Activated CD8-positive, alpha-beta memory T cell treated with anti-CD3 and anti-CD28 coated beads, Interleukin-2, amount 50 U/mL, for 1 hour (primary cell): ENCODE results near the gene MTNR1A.

ENCODE experiments used
- DNase-seq: peaks from one replicate; pipeline ENCODE4 v3.0.0-alpha.2; 2020; ENCODE audit errors: extremely low read depth

The MTNR1A gene

GRCh38 chr4:186554914-186555827 is at the start of gene MTNR1A:
TSS of gene MTNR1A (minus strand) at chr4:186555567. CDS start at chr4:186555365, 202 bp downstream.
- DNase-seq = no peak

GRCh38 chr4:186604124-186604807 is 48.9 kb upstream of the MTNR1A start:
- no peak for DNase-seq

DNA sequence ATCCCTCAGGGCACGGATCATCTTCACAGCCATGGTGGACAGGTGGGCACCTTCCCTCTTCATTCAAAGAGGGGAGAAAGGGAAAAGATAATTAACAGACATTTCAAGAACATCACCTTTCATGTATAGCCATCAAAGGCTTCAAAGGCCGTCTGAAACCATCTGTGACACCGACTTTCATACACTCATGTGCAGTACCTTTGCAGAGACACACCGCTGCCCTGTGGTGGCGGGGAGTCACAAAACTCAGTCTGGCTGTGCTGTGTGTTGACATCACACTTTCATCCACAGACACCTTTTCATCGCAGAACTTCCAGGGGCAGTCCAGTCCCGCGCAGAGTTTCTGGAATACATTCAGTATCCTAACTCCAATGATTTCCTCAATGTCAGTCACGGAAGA is 47.6 kb upstream of the MTNR1A start:
- no peak for DNase-seq

DNA sequence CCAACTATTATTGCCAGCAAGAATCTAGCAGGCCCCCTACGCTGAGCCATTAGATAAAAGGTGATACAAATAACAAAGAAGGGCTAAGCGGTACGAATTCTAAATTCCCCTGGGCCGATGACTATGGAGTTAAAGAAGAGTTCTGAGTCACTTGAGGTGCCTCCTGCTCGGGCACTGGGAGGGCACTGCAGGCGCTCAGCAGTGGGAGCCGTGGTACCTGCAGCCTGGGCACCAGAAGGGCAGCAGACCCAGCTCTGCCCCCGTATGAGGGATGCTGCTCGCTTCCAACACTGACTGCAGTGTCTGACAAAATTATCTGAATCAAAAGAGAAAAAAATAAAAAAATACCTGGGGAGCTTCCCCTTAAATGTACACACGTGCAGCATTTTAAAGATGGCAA is 44.1 kb upstream of the MTNR1A start:
- no peak for DNase-seq

DNA sequence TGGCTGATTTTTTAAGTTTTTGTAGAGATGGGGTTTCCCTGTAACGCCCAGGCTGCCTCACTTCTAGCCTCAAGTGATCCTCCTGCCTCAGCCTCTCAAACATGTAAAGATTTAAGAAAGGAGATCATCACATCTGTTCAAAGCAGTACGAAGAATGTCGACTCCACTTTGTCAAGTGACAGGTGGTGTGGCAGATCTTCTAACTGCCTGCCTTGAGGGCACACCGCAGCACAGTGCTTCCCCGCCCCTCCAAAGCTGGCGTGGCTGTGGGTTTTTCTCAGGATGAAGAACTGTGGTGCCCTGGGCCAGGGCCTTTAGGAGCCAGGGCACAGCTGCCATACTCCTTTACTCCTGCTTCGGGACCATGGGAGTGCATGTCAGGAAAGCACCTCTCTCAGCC is 43.3 kb upstream of the MTNR1A start:
- DNase-seq = no peak

DNA sequence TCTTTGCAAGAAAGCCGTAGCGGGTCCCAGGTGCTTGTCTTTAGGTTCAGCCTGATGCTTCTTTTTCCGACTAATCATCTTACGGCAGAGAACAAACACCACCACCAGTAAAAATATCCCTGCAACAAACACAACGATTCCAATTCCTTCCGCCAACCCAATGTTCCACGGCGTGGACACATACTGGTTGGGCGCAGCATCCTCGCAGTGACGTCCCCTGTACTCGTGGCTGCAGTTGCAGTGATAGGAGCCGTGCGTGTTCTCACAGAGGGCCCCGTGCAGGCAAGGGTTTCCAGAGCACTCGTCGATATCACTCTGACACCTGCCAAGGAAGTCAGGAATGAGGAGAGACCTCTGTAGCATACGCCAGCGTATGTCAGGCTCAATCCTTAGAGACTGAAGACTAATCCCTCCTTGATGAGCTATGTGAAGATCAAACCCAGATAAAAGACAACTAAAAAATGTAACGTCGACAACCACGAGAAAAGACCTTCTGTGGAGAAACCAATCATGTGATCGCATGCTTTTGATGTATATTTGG is 41.6 kb upstream of the MTNR1A start:
- no peak for DNase-seq

DNA sequence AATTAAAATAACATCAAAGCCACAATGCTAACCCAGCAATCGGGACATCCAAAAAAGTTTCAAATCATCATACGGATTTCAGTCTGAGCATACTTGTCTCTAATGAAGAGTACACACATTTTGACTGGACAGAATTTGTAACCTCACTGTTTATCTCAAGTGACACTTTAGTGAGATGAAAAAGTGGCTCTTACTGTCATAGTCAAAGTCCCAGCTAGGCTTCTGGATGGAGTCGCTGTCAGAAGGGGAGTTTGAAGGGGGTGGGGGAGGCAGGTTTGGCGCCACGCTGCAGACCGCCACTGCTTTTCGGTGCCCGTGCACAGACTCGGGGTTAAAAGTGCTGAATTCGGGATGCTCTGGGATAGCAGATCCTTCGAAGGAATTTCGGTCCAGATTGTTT is 41.0 kb upstream of the MTNR1A start:
- DNase-seq = no peak

DNA sequence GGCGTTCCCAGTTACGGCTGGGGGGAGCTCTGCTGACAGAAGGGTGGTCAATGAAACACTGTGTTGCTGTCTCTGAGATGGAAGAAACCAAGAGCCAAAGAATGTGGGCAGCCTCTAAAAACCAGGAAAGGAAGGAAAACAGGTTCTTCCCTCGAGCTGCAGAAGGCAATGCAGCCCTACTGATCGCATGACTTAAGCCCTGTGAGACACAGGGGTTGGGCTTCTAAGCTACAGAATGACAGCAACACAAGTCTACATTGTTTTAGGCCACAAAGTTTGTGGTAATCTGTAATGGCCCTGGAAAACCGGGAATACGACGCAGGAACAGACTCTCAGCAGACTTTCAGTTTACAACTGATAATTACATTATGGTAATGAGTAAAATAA is 38.2 kb upstream of the MTNR1A start:
- DNase-seq = no peak

DNA sequence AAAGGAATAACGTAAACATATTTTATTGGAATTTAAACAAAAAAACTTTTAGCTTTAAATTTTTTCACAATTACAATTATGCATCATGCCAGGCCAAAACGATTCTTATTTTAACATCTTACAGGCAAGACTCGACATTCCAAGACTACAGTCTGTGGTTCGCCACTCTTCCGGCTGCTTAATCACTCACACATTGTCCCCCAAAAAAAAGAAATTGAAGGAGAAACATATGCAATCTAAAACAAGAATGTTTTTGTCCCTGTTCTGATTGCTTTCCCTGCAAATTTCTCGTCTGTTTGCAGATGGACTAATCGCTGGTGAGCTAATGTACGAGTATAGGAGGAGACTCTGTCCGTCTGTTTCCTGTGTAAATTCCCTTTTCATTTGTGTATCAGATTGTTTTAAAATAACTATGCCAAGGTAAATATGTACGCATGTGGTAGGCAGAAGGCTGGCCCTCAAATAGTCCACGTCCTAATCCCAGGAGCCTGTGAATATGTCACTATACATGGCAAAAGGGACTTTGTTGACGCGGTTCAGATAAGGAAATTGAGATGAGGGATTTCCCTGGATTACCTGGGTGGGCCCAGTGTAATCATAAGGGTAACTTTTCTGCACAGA is 37.7 kb upstream of the MTNR1A start:
- DNase-seq = no peak

- no peak for DNase-seq
These were observed 37.1 kb upstream of the MTNR1A start for GRCh38 chr4:186592445-186592844.

DNA sequence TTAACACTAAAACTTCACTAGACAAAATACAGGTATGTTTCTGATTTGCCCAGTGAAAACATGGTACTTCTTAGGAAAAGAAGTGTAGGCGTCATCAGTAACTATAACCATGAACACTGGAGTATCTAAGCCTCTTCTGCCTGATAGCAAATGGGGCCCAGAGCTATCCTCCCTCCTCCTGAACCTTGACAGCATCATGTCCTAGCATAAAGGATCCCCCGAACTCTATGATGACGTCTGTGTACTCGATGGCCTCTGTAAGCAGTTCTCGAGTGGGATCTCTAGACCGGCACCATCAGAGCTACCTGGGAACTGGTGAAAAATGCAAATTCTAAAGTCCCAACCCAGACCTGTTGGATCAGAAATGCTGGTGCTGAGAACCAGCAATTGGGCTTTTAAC is 36.3 kb upstream of the MTNR1A start:
- no peak for DNase-seq

- DNase-seq = no peak
These were observed 33.1 kb upstream of the MTNR1A start for GRCh38 chr4:186588503-186588902.

- DNase-seq = peak; percentile 2
These were observed 32.1 kb upstream of the MTNR1A start for GRCh38 chr4:186587416-186588018.

DNA sequence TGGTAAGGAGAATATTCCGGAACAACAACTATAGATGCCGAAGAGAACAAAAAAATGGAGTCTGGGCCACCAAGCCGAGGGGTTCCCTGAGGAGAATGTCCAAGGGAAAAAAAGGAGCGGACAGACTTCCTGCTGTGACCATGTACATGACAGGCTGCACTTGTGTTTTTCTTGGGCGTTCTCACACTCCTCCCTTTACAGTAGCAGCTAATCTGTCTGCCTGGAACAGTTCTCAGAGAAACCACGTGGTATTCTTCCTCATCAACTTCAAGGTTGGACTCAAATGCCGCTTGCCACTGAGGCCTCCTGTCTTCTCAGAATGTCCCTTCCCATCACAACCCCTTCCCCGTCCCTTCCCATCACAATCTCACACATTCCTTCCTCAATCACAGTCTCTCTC is 30.8 kb upstream of the MTNR1A start:
- DNase-seq = no peak

DNA sequence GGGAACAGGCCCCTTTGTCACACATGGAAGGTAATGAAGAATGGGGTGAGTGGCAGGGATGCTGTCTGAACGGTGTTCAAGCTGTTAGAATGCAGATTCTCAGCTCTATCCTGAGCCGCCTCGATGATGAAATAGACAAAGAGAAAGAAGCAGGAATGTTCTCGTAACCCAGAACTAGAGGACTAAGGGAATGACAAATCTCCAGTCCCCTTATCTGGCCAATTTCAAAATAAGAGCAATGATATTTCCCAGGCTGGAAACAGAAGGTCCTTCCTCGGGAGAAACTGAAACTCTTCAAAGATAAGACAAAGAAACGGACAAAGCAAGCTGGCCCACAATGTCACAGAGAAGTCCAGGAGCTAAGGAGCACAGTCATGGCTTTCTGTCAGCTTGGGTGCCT is 29.5 kb upstream of the MTNR1A start:
- no peak for DNase-seq

- no peak for DNase-seq
These were observed 26.1 kb upstream of the MTNR1A start for GRCh38 chr4:186581421-186581820.

GRCh38 chr4:186580669-186581068 is 25.3 kb upstream of the MTNR1A start:
- no peak for DNase-seq

GRCh38 chr4:186570193-186570996 is 15.0 kb upstream of the MTNR1A start:
- DNase-seq = no peak

DNA sequence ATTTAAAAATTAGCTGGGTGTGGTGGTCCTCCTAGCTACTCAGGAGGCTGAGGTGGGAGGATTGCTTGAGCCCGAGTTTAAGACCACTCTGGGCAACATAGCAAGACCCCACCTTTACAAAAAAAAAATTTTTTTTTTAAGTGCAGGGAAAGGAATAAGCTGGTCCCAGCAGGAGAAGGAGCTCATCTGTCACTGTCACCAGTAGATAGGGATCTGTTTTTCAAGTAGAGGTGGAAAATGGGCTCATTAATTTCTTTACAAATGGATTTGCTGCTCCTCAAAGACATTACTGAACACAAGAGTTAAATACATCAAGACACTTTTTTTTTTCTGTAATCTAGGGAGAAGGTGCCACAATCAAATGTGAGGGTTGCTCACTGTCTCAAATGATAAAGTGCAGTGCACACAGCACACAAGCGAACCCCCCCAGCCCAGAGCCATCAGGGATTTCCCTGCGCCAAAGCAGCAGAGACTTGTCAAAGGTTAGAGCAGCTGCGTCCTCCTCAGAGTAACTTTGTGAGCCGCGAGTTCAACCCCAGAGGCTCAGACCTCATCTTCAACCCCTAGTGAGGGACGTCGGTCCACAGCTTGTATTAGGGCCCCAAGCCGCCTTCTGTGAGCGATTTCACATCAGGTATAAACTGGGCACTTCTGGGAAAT is 14.3 kb upstream of the MTNR1A start:
- no peak for DNase-seq

DNA sequence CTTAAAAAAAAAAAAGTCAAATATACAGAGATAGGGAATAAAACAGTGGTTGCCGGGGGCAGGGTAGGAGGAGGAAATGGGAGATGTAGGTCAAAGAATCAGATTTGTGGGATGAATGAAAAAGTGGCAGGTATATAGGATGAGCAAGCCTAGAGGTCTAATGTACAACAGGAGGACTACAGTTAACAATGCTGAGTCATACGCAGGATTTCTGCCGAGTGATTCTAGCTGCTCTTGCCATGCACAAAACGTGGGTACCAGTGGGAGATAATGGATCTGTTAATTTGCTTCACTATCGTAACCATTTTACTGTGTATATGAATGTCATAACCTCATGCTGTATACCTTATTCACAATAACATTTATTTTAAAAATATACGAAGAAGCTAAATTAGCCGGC is 10.7 kb upstream of the MTNR1A start:
- no peak for DNase-seq

DNA sequence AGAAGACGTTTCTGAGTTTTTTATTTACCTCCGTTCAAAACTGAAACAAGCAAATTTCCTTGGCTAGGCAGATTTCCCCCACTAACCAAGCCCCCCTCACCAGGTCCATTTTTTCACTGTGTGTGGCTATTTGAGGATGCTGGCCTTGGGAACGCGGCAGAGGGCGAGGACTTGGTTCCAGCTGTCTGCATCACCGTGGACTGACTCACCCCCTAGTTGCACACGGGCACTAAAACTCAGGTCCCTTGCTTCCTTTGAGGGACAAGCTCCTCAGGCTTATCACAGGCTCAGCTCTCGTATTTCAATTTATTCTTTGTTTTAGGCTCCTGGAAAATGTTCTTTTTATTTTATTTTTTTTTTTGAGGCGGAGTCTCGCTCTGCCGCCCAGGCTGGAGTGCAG is 8.4 kb upstream of the MTNR1A start:
- DNase-seq = no peak
